ENCODE data around the gene EDEM3. TPM values are rescaled to one million over a fixed set of nuclear protein-coding genes. Genes with fewer than 3 reads are reported as not detected.

EDEM3 gene
- total RNA-seq, 1 donor from 2014 or later = 29.9 TPM

DNA sequence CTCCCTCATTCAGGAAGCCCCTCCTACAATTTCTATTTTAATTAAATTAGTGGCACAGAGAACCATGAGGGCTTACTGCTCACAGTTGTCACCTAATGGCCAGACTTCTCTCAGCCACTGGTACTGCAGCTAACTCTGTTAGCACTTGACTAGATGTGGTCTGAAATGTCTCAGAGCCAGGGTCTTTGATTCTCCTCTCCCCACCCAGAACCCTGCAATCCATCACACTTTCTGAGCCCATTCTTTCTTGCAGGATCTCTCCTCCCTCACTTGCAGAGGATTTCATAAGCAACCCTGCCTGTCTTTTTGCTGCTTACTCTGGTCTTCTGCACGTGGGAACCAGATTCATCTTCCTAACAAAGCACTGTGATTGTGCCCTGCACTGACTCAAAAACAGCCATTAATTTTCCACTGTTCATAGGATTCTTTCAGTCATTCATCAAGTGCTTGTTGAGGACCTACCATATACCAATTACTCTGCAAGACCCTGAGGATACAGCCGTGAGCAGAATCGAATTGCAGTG is 108.4 kb downstream of the EDEM3 start:
- Mint-ChIP-seq H3K4me1 (ENCODE audit: unreplicated experiment) (no peaks in the 10 kb centered on the region), H3K4me3 (no peak overlapping the region), H3K9me3 (peaks cover 5% of the 10 kb centered on the region), H3K27ac (no peak overlapping the region), H3K36me3 (no peaks in the 10 kb centered on the region), H3K27me3 (peaks cover 5% of the 10 kb centered on the region)
- TF ChIP-seq, protein P1, sequence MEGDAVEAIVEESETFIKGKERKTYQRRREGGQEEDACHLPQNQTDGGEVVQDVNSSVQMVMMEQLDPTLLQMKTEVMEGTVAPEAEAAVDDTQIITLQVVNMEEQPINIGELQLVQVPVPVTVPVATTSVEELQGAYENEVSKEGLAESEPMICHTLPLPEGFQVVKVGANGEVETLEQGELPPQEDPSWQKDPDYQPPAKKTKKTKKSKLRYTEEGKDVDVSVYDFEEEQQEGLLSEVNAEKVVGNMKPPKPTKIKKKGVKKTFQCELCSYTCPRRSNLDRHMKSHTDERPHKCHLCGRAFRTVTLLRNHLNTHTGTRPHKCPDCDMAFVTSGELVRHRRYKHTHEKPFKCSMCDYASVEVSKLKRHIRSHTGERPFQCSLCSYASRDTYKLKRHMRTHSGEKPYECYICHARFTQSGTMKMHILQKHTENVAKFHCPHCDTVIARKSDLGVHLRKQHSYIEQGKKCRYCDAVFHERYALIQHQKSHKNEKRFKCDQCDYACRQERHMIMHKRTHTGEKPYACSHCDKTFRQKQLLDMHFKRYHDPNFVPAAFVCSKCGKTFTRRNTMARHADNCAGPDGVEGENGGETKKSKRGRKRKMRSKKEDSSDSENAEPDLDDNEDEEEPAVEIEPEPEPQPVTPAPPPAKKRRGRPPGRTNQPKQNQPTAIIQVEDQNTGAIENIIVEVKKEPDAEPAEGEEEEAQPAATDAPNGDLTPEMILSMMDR (conservative IDR thresholded peaks at IDR 0.05) = no peak
- no peak for DNase-seq (ENCODE audit: extremely low spot score, unreplicated experiment)

DNA sequence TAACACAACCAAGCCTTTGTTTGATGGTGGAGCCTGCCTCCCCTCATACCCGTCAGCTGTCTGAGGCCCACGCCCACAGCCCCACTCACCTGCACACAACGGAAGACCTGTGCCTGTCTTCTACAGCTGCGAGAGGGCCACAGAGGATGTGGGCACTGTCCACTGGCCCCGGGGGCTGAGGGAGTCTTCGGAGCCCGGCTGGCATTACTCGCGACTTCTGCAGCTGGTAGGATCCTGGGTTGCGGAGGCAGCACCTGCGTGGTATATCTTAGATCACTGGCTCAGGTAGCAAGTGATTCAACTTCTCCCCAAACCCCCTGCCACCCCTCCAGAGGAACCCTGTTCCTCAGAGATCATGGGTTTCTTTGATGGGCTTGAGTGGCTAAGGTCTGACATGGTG is 109.9 kb downstream of the EDEM3 start:
- no peaks in the 10 kb centered on the region for H3K36me3 Mint-ChIP-seq
- no peak for DNase-seq (ENCODE audit: extremely low spot score, unreplicated experiment)
- TF ChIP-seq, protein P1 (conservative IDR thresholded peaks at IDR 0.05) = no peak
- peaks cover 5% of the 10 kb centered on the region for H3K9me3 Mint-ChIP-seq
- H3K4me3 Mint-ChIP-seq = no peak overlapping the region
- H3K4me1 Mint-ChIP-seq (ENCODE audit: unreplicated experiment) = no peaks in the 10 kb centered on the region
- H3K27ac Mint-ChIP-seq = no peak overlapping the region
- H3K27me3 Mint-ChIP-seq = no peaks in the 10 kb centered on the region

DNA sequence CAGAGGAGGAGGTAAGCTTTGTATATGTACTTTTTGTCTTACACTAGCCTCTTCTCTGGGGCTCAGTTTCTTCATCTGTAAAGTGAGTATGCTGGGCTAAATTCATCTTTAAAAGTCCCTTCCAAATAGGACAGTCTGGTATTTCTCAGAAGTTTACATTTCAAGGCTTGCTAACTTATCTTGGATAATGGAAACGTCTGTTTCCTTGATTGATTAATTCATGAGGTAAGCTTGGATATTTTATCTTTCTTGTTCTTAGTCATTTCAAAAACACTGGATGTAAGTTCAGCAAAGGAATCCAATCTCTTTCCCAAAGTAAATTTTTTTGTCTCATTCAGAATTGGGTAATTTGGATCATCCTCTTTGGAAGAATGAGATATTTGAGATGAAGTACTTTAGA is 111.0 kb downstream of the EDEM3 start:
- peaks cover 2% of the 10 kb centered on the region for H3K36me3 Mint-ChIP-seq
- H3K4me3 Mint-ChIP-seq = no peak overlapping the region
- no peak for DNase-seq (ENCODE audit: extremely low spot score, unreplicated experiment)
- no peak overlapping the region for H3K27ac Mint-ChIP-seq
- H3K27me3 Mint-ChIP-seq = no peaks in the 10 kb centered on the region
- peaks cover 3% of the 10 kb centered on the region for H3K9me3 Mint-ChIP-seq
- TF ChIP-seq, protein P1 (conservative IDR thresholded peaks at IDR 0.05) = no peak
- H3K4me1 Mint-ChIP-seq (ENCODE audit: unreplicated experiment) = no peaks in the 10 kb centered on the region

DNA sequence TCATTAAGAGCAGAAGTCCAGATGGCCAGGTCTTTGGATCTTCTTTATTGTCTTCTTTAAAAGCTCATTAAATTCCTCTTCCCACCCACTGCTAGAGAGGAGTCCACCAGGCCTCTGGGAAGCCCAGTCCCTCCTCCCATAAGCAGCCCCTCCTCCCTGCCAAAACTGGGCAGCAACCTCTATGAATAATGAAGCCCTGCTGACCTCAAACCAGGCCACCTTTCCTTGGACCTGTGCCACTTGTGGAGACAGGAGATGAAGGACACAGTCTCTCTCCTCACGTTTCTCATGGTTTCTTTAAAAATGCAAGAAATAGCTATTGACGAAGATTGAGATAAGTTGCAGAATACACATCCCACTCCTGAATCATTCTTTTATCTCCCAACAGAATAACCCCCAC is 112.8 kb downstream of the EDEM3 start:
- Mint-ChIP-seq H3K4me3 (no peak overlapping the region), H3K36me3 (peaks cover 3% of the 10 kb centered on the region), H3K4me1 (ENCODE audit: unreplicated experiment) (no peaks in the 10 kb centered on the region), H3K9me3 (peaks cover 6% of the 10 kb centered on the region), H3K27me3 (no peaks in the 10 kb centered on the region), H3K27ac (no peak overlapping the region)
- no peak for DNase-seq (ENCODE audit: extremely low spot score, unreplicated experiment)
- TF ChIP-seq, protein P1 (conservative IDR thresholded peaks at IDR 0.05) = no peak

DNA sequence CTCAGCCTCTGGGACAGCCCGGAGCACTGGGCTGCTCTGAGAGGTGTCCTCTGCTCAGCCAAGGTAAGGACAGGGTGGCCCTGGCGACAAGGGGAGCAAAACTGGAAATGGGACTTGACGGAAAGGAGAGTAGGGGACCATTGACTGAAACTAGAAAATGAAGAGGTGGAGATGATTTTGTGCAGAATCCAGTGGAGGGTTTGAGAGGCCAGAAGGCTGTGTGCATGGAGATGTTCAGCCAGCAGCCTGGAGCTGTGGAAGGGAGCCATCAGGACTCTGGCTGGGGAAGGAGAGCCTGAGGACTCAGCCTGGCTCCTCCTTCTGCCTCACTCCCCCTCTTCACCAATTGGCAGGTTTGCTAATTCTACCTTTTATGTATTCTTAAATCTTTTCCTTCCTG is 114.2 kb downstream of the EDEM3 start:
- DNase-seq (ENCODE audit: extremely low spot score, unreplicated experiment) = no peak
- Mint-ChIP-seq H3K36me3 (peaks cover 3% of the 10 kb centered on the region), H3K27ac (no peak overlapping the region), H3K4me3 (no peak overlapping the region), H3K27me3 (no peaks in the 10 kb centered on the region), H3K9me3 (peaks cover 6% of the 10 kb centered on the region), H3K4me1 (ENCODE audit: unreplicated experiment) (no peaks in the 10 kb centered on the region)
- TF ChIP-seq, protein P1 (conservative IDR thresholded peaks at IDR 0.05) = no peak

Other genes starting within 250 kb of the EDEM3 start
- gene NIBAN1, start 219.7 kb upstream of the EDEM3 start, total RNA-seq (ENCODE audit: low replicate concordance) = 3.1 and 3.5 TPM in 2 replicates